ENCODE measurements around the gene VAMP1. TPM values are rescaled to one million over a fixed set of nuclear protein-coding genes. Genes with fewer than 3 reads are reported as not detected.

VAMP1 gene
- total and polyA plus RNA-seq, 2 donors from 2014 or later = 4.9 to 13.2 TPM

- no peak overlapping the region for H3K27ac ChIP-seq (ENCODE audit: low read depth in 2 of 2, low read length in 2 of 2)
- no peak for DNase-seq
- FAIRE-seq = no peak
- no peaks in the 10 kb centered on the region for H3K9me3 ChIP-seq (ENCODE audit: control insufficient read depth in 2 of 3, insufficient read depth in 1 of 3, low read length in 3 of 3)
- no peak overlapping the region for H3K4me3 ChIP-seq (ENCODE audit: low read length in 3 of 3)
- TF ChIP-seq, protein P1, sequence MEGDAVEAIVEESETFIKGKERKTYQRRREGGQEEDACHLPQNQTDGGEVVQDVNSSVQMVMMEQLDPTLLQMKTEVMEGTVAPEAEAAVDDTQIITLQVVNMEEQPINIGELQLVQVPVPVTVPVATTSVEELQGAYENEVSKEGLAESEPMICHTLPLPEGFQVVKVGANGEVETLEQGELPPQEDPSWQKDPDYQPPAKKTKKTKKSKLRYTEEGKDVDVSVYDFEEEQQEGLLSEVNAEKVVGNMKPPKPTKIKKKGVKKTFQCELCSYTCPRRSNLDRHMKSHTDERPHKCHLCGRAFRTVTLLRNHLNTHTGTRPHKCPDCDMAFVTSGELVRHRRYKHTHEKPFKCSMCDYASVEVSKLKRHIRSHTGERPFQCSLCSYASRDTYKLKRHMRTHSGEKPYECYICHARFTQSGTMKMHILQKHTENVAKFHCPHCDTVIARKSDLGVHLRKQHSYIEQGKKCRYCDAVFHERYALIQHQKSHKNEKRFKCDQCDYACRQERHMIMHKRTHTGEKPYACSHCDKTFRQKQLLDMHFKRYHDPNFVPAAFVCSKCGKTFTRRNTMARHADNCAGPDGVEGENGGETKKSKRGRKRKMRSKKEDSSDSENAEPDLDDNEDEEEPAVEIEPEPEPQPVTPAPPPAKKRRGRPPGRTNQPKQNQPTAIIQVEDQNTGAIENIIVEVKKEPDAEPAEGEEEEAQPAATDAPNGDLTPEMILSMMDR (IDR thresholded peaks at IDR 0.05; ENCODE audit: borderline replicate concordance, extremely low read depth, insufficient read depth) = no peak
- no peaks in the 10 kb centered on the region for H3K27me3 ChIP-seq (ENCODE audit: control insufficient read depth, insufficient read depth, low read length)
- peaks cover 0 to 2% (median 0%) of the 10 kb centered on the region in 3 donors for H3K36me3 ChIP-seq (ENCODE audit: control insufficient read depth in 2 of 3, insufficient read depth in 3 of 3, low read length in 3 of 3)
- intact Hi-C loops (cut with DNase I) = loop anchor here (10.0 kb wide), 1 partner anchor 46 kb away; no protein-coding TSS in a partner anchor
- no peak overlapping the region for H3K9ac ChIP-seq (ENCODE audit: low read length in 3 of 3)
- H3K4me1 ChIP-seq (ENCODE audit: control insufficient read depth in 2 of 3, insufficient read depth in 2 of 3, low read depth in 1 of 3, low read length in 3 of 3) = peaks cover 0 to 2% (median 1%) of the 10 kb centered on the region in 3 donors
Measured at GRCh38 chr12:6418796-6419195, 51.7 kb downstream of the VAMP1 start.

GRCh38 chr12:6416596-6416995 lies 53.9 kb downstream of the VAMP1 start:
- Histone ChIP-seq H3K27me3 (ENCODE audit: control insufficient read depth, insufficient read depth, low read length) (no peaks in the 10 kb centered on the region), H3K9ac (ENCODE audit: low read length in 3 of 3) (no peak overlapping the region), H3K36me3 (ENCODE audit: control insufficient read depth in 2 of 3, insufficient read depth in 3 of 3, low read length in 3 of 3) (peaks cover 0 to 2% (median 0%) of the 10 kb centered on the region in 3 donors), H3K4me3 (ENCODE audit: low read length in 3 of 3) (no peak overlapping the region), H3K4me1 (ENCODE audit: control insufficient read depth in 2 of 3, insufficient read depth in 2 of 3, low read depth in 1 of 3, low read length in 3 of 3) (no peaks in the 10 kb centered on the region), H3K27ac (ENCODE audit: low read depth in 2 of 2, low read length in 2 of 2) (no peak overlapping the region), H3K9me3 (ENCODE audit: control insufficient read depth in 2 of 3, insufficient read depth in 1 of 3, low read length in 3 of 3) (no peaks in the 10 kb centered on the region)
- DNase-seq (no peak), FAIRE-seq (no peak)
- TF ChIP-seq, protein P1 (IDR thresholded peaks at IDR 0.05; ENCODE audit: borderline replicate concordance, extremely low read depth, insufficient read depth) = no peak
- intact Hi-C loops (cut with DNase I) = loop anchor here (10.0 kb wide), 1 partner anchor 48 kb away; no protein-coding TSS in a partner anchor

Other genes with a start within 250 kb of the VAMP1 start
- 2.5 TPM for gene PLEKHG6, start 160.0 kb downstream of the VAMP1 start, total RNA-seq
- gene PLEKHG6, start 160.0 kb downstream of the VAMP1 start, polyA plus RNA-seq (ENCODE audit: insufficient read depth, low read depth, low replicate concordance) = 2.9 TPM
- gene TNFRSF1A, start 128.6 kb downstream of the VAMP1 start, total RNA-seq = 186 TPM
- 99.6 TPM for gene TNFRSF1A, start 128.6 kb downstream of the VAMP1 start, polyA plus RNA-seq (ENCODE audit: insufficient read depth, low read depth, low replicate concordance)
- 452 TPM for gene SCNN1A, start 95.1 kb downstream of the VAMP1 start, total RNA-seq
- 225 TPM for gene SCNN1A, start 95.1 kb downstream of the VAMP1 start, polyA plus RNA-seq (ENCODE audit: insufficient read depth, low read depth, low replicate concordance)
- 114 TPM for gene LTBR, start 86.5 kb downstream of the VAMP1 start, total RNA-seq
- gene LTBR, start 86.5 kb downstream of the VAMP1 start, polyA plus RNA-seq (ENCODE audit: insufficient read depth, low read depth, low replicate concordance) = 77.8 TPM
- 6.6 TPM for gene CD27, start 25.7 kb downstream of the VAMP1 start, total RNA-seq
- gene CD27, start 25.7 kb downstream of the VAMP1 start, polyA plus RNA-seq (ENCODE audit: insufficient read depth, low read depth, low replicate concordance) = not detected
- 44.7 TPM for gene TAPBPL, start 18.6 kb downstream of the VAMP1 start, total RNA-seq
- 34.5 TPM for gene TAPBPL, start 18.6 kb downstream of the VAMP1 start, polyA plus RNA-seq (ENCODE audit: insufficient read depth, low read depth, low replicate concordance)
- gene MRPL51, start 22.6 kb upstream of the VAMP1 start, total RNA-seq = 132 TPM
- 268 TPM for gene MRPL51, start 22.6 kb upstream of the VAMP1 start, polyA plus RNA-seq (ENCODE audit: insufficient read depth, low read depth, low replicate concordance)
- gene NCAPD2, start 23.4 kb upstream of the VAMP1 start, total RNA-seq = 23.4 TPM
- 4.5 TPM for gene NCAPD2, start 23.4 kb upstream of the VAMP1 start, polyA plus RNA-seq (ENCODE audit: insufficient read depth, low read depth, low replicate concordance)
- 1,501 TPM for gene GAPDH, start 63.8 kb upstream of the VAMP1 start, total RNA-seq
- gene GAPDH, start 63.8 kb upstream of the VAMP1 start, polyA plus RNA-seq (ENCODE audit: insufficient read depth, low read depth, low replicate concordance) = 4,871 TPM
- gene IFFO1, start 85.4 kb upstream of the VAMP1 start, total RNA-seq = 21.5 TPM
- gene IFFO1, start 85.4 kb upstream of the VAMP1 start, polyA plus RNA-seq (ENCODE audit: insufficient read depth, low read depth, low replicate concordance) = 11.5 TPM
- 29.7 TPM for gene NOP2, start 97.6 kb upstream of the VAMP1 start, total RNA-seq
- gene NOP2, start 97.6 kb upstream of the VAMP1 start, polyA plus RNA-seq (ENCODE audit: insufficient read depth, low read depth, low replicate concordance) = 12.2 TPM
- gene CHD4, start 136.7 kb upstream of the VAMP1 start, total RNA-seq = 224 TPM
- 109 TPM for gene CHD4, start 136.7 kb upstream of the VAMP1 start, polyA plus RNA-seq (ENCODE audit: insufficient read depth, low read depth, low replicate concordance)
- 4.9 TPM for gene LPAR5, start 165.3 kb upstream of the VAMP1 start, total RNA-seq
- gene LPAR5, start 165.3 kb upstream of the VAMP1 start, polyA plus RNA-seq (ENCODE audit: insufficient read depth, low read depth, low replicate concordance) = 0.97 TPM
- 3.4 TPM for gene ACRBP, start 176.8 kb upstream of the VAMP1 start, total RNA-seq
- gene ACRBP, start 176.8 kb upstream of the VAMP1 start, polyA plus RNA-seq (ENCODE audit: insufficient read depth, low read depth, low replicate concordance) = 2.1 TPM
- 42.6 TPM for gene ING4, start 192.4 kb upstream of the VAMP1 start, total RNA-seq
- gene ING4, start 192.4 kb upstream of the VAMP1 start, polyA plus RNA-seq (ENCODE audit: insufficient read depth, low read depth, low replicate concordance) = 56.0 TPM
- 51.6 TPM for gene ZNF384, start 218.7 kb upstream of the VAMP1 start, total RNA-seq
- gene ZNF384, start 218.7 kb upstream of the VAMP1 start, polyA plus RNA-seq (ENCODE audit: insufficient read depth, low read depth, low replicate concordance) = 19.7 TPM
- gene PIANP, start 230.1 kb upstream of the VAMP1 start, total RNA-seq = 0.63 TPM
- 0.45 TPM for gene PIANP, start 230.1 kb upstream of the VAMP1 start, polyA plus RNA-seq (ENCODE audit: insufficient read depth, low read depth, low replicate concordance)